ENCODE results near the gene VCL.

- TF ChIP-seq POLR2A (IDR thresholded peaks at IDR 0.05) (no peak), CTCF (IDR thresholded peaks at IDR 0.05) (no peak)
These were observed 58.3 kb downstream of the VCL start for GRCh38 chr10:74056050-74056818.
